ENCODE measurements around the gene MSI1.

DNA sequence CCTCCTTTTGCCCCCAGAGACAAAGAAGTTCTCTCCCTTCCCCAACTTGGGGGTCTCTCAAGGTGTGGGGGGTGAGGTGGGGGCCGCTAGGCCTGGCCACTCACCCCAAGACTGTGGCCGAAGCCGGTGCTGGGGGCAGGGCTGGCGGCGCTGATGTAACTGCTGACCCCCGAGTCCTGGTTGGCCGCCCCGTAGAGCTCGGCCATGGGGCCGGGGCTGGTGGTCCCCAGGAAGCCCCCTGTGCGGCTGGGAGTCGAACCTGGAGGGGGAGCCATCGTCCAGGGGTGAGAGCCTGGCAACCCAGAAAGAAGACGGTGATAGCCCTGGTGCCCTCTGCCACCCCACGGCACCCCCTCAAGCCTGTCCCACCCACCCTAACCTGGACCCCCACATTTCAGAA is 22.9 kb downstream of the MSI1 start:
- TF ChIP-seq, protein P1, sequence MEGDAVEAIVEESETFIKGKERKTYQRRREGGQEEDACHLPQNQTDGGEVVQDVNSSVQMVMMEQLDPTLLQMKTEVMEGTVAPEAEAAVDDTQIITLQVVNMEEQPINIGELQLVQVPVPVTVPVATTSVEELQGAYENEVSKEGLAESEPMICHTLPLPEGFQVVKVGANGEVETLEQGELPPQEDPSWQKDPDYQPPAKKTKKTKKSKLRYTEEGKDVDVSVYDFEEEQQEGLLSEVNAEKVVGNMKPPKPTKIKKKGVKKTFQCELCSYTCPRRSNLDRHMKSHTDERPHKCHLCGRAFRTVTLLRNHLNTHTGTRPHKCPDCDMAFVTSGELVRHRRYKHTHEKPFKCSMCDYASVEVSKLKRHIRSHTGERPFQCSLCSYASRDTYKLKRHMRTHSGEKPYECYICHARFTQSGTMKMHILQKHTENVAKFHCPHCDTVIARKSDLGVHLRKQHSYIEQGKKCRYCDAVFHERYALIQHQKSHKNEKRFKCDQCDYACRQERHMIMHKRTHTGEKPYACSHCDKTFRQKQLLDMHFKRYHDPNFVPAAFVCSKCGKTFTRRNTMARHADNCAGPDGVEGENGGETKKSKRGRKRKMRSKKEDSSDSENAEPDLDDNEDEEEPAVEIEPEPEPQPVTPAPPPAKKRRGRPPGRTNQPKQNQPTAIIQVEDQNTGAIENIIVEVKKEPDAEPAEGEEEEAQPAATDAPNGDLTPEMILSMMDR (IDR thresholded peaks at IDR 0.05), result no peak
- no peak for TF ChIP-seq POLR2AphosphoS5 (IDR thresholded peaks at IDR 0.05)
